K562 (cell line): ENCODE data around the gene SYNRG. TPM values are rescaled to one million over a fixed set of nuclear protein-coding genes. Genes with fewer than 3 reads are reported as not detected.

Experiments
- BRD4 ChIP-seq: fragments of 200-600 bp; sonication (generic); IDR thresholded peaks from 2 replicates; pipeline ENCODE4 v1.6.1; 2017; ENCODE audit warnings: inconsistent platforms
- CBX8 ChIP-seq: fragments of 200-600 bp; sonication (generic); IDR thresholded peaks from 2 replicates; pipeline ENCODE4 v1.6.1; 2012; ENCODE audit warnings: borderline replicate concordance, mixed run types, low read depth, mild to moderate bottlenecking, moderate library complexity, mixed read lengths, low read length, control low read depth, inconsistent platforms; ENCODE audit not compliant: poor library complexity, severe bottlenecking; ENCODE audit errors: extremely low read depth
- EHMT2 ChIP-seq: fragments of 450-650 bp; IDR thresholded peaks from 2 replicates; pipeline ENCODE4 v1.6.1; 2018; ENCODE audit warnings: antibody characterized with exemption
- KDM5B ChIP-seq: fragments of 200-600 bp; sonication (generic); IDR thresholded peaks from 2 replicates; pipeline ENCODE4 v1.6.1; 2012; ENCODE audit warnings: low read depth, mild to moderate bottlenecking, moderate library complexity, low read length, control low read depth, inconsistent platforms; ENCODE audit not compliant: insufficient replicate concordance
- PURB ChIP-seq: sonication (generic); formaldehyde crosslinking; IDR thresholded peaks from 2 replicates; pipeline ENCODE4 v1.9.0; 2021; ENCODE audit warnings: low read depth, mild to moderate bottlenecking, missing genetic modification reagents
- TAF7 ChIP-seq: fragments of 450-650 bp; IDR thresholded peaks from 2 replicates; pipeline ENCODE4 v1.6.1; 2016; ENCODE audit warnings: missing genetic modification characterization, missing compliant biosample characterization
- TSHZ1 ChIP-seq: fragments of 250-450 bp; sonication (Bioruptor Pico); IDR thresholded peaks from 2 replicates; pipeline ENCODE4 v1.4.0; 2020; ENCODE audit warnings: mild to moderate bottlenecking, moderate library complexity
- ZBTB40 ChIP-seq, 2 experiments: fragments of 450-650 bp in 1 of 2; sonication (generic) in 1 of 2; formaldehyde crosslinking in 1 of 2; IDR thresholded peaks; 2 replicates each; pipeline versions ENCODE4 v1.7.1 to v1.9.0; 2016 to 2022; ENCODE audit warnings: inconsistent platforms in 1 of 2, mild to moderate bottlenecking in 1 of 2, missing genetic modification reagents in 1 of 2
- ZNF324 ChIP-seq: fragments of 250-450 bp; sonication (Bioruptor Pico); IDR thresholded peaks from 2 replicates; pipeline ENCODE4 v1.4.0; 2020; ENCODE audit warnings: mild to moderate bottlenecking
- ZNF518B ChIP-seq: fragments of 250-450 bp; sonication (Bioruptor Pico); IDR thresholded peaks from 2 replicates; pipeline ENCODE4 v1.5.0; 2021; ENCODE audit warnings: mild to moderate bottlenecking, moderate library complexity
- ZNF780A ChIP-seq: fragments of 250-450 bp; sonication (Bioruptor Pico); IDR thresholded peaks from 2 replicates; pipeline ENCODE4 v1.5.0; 2021; ENCODE audit warnings: mild to moderate bottlenecking
- polyA plus RNA-seq, 8 experiments: library from polyadenylated mRNA; depleted of rRNA in 4 of 8; stranded (reverse) in 5 of 8; unstranded in 3 of 8; fragments of >200 nt; fragmentation: Nextera tagmentation in 2 of 8; fragmentation: Illumina TruSeq in 1 of 8; extraction: Ambion mirVana in 2 of 8; extraction: Trizol in 1 of 8; gene quantifications; 2 replicates each; pipeline versions ENCODE4 v1.2.1 to v1.2.3, GENCODE V29; 2011 to 2014; ENCODE audit warnings: inconsistent platforms in 1 of 8, missing spikeins in 1 of 8
- total RNA-seq, 7 experiments: library from RNA; depleted of rRNA in 6 of 7; stranded (reverse); fragments of >200 nt in 6 of 7; fragmentation: Illumina TruSeq in 2 of 7; extraction: Trizol in 2 of 7; gene quantifications; 2 replicates each; pipeline versions ENCODE4 v1.2.1 to v1.2.3, GENCODE V29; 2011 to 2021; ENCODE audit warnings: low replicate concordance in 1 of 7

Gene SYNRG
- total and polyA plus RNA-seq, 9 of the 15 experiments (the other 6 are each of a cell fraction or from before 2014, with no cell fraction given): 2.9 to 28.2 (median 15.1) TPM

GRCh38 chr17:37490022-37490587 lies 119.1 kb downstream of the SYNRG start (continued):
- TF ChIP-seq ZBTB40 (IDR thresholded peaks at IDR 0.05): peak; percentile 32; the same call in 1 of the 2 replicates
- TF ChIP-seq ZBTB40 (CRISPR knock-in tag; IDR thresholded peaks at IDR 0.05): no peak
- no peak for TF ChIP-seq ZNF518B (CRISPR knock-in tag)
- no peak for TF ChIP-seq ZNF324 (CRISPR knock-in tag)
- no peak for TF ChIP-seq TAF7
- TF ChIP-seq BRD4: no peak
- no peak for TF ChIP-seq KDM5B
- no peak for TF ChIP-seq CBX8
- TF ChIP-seq EHMT2: no peak
- TF ChIP-seq PURB: no peak
- no peak for TF ChIP-seq TSHZ1 (CRISPR knock-in tag)
- no peak for TF ChIP-seq ZNF780A (CRISPR knock-in tag)
